NCI-H82 treated with DMSO at 0.1 percent for 48 hours (cell line): ENCODE measurements around the gene RSPRY1.

ENCODE experiments used
- DNase-seq: peaks from one replicate; lab custom pipeline; 2025; ENCODE audit not compliant: unreplicated experiment; lab: John Stamatoyannopoulos, UW

Gene RSPRY1

GRCh38 chr16:57152096-57153093, 33.7 kb upstream of the RSPRY1 start:
- DNase-seq: no peak

GRCh38 chr16:57153841-57154240, 32.3 kb upstream of the RSPRY1 start:
- no peak for DNase-seq

GRCh38 chr16:57155702-57156350, 30.3 kb upstream of the RSPRY1 start:
- no peak for DNase-seq

GRCh38 chr16:57156351-57156703, 29.8 kb upstream of the RSPRY1 start:
- no peak for DNase-seq

- DNase-seq: no peak
Observed at GRCh38 chr16:57157533-57157932, 28.6 kb upstream of the RSPRY1 start.

DNA sequence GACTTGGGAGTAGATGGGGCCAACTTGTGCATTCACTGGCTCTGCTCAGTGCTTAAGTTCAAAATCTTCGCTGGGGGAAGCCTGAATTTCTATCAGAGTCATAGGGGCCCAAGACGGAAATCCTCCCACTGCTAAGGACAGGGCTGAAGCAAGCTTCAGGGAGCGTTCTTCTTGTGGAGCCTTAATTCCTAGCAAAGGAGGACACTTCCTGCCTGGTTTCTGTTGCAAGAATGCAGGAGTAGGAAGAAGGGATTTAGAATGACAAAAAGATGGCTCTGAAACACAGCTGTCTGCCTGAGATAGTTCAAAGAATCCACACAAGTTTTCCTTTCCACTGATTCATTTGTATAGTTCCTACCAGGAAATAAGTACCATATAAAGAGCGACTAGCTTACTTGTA, 26.7 kb upstream of the RSPRY1 start:
- no peak for DNase-seq

- DNase-seq: no peak
Observed at GRCh38 chr16:57163842-57164241, 22.3 kb upstream of the RSPRY1 start.

- no peak for DNase-seq
Observed at GRCh38 chr16:57165483-57165882, 20.6 kb upstream of the RSPRY1 start.

GRCh38 chr16:57165938-57166337, 20.2 kb upstream of the RSPRY1 start:
- no peak for DNase-seq

- DNase-seq: no peak
Observed at GRCh38 chr16:57166451-57166850, 19.7 kb upstream of the RSPRY1 start.

DNA sequence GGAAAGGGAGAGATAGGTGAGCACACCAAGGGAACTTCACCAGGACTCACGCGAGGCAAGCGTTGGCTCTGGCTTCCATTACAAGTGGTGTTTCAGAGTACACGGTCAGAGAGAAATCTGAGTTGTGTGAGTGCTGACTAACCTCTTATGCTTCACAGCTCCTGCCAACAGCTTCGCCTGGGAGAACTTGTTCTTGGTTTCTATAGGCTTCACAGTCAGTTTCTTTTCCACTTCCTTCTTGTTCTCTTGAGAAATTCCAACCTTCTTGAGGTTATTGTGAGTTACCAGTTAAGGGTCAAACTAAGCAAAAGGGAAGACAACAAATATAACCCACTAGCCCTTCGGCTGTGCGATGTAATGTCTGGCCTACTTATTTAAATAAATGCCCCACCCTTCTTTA, 19.2 kb upstream of the RSPRY1 start:
- DNase-seq: no peak

DNA sequence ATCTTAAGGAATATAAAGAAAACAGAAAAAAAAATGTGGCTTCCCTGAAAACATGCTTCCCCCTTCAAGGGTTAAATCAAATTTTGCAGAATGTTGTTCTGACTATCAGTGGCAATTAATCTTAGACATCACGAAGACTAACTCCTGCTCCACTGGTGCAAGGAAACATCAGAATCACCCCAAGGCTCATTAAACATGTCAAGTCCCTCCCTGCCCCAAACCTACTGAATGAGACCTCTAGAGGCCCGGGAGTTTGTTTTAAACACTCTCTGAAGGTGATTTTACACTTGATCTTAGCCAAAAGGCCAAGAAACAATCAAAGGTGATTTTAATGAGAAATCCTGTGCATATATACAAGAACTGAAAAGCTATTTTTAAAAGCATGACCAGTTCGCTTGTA, 18.6 kb upstream of the RSPRY1 start:
- no peak for DNase-seq

GRCh38 chr16:57167953-57168352, 18.2 kb upstream of the RSPRY1 start:
- no peak for DNase-seq

- no peak for DNase-seq
Observed at GRCh38 chr16:57169327-57169726, 16.8 kb upstream of the RSPRY1 start.

DNA sequence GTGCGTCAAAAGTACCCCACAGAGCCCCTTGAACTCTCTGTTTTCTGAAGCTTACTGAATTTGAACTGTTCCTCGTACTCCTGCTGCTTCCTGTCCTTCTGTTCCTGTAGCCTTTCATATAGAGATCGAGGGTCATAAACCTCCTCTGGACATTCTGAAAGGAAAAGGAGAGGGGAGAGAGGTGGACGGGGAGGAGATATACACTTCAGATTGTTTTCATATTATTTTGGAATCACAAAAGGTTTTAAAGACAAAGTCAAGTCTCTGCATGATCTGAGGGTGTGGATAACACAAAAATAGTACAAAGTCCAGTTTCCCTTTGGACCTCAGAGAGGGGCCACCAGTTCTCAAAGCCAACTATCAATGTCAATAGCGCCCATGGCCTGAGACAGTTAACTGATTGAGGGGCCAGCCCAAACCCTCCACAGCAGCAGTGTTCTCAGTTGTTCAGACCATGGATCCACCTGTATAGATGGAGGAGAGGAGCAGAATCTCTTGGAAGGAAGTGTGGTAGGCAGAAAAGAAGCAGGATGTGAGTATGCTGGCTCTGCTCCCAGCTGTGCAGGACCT, 13.3 kb upstream of the RSPRY1 start:
- DNase-seq: no peak

GRCh38 chr16:57175896-57176295, 10.2 kb upstream of the RSPRY1 start:
- no peak for DNase-seq

DNA sequence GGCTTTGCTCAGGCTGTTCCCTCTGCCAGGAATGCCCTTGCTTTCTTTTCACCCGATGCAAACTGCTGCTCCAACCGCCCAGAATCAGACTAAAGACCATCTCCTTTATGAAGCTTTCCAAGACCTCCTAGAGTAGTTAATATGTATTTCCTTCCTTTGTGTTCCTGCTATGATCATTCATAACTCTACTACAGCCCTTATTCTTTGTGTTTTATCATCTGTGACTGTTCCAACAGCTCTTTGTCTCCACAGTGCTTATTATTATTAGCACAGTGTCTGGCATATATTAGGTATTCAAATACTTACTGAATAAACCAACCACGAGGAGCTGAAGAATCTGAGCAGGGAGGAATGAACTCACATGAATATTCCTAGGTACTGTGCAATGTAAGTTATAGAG, 7.9 kb upstream of the RSPRY1 start:
- DNase-seq: no peak

GRCh38 chr16:57178793-57179212, 7.3 kb upstream of the RSPRY1 start:
- DNase-seq: no peak

DNA sequence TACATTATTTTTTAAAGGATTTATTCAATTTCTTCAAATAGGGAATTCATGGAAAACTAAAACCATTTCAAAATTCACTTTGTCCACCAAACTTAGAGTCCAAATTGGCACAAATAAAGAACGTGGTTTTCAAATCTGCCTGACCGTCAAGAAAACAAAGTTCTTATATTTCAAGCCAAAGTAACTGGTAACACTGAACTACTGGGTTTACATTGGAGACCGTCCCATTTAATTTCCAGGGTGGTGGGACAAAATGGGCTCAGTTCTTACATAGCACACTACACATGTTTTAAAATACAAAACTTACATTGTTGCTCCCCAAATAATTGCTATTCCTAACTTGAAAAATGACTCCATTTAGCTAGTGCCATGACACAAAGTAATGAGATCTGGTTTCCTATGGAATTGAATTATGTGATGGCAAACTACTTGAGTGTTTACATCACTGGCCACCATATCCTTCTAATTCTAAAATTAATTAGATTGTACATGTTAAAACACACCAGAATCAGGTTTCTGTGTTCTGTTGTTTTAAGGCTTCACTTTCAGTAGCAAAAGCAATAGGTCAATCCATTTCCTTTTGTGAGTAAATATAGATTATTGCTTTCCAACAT, 6.8 kb upstream of the RSPRY1 start:
- DNase-seq: no peak

- no peak for DNase-seq
Observed at GRCh38 chr16:57184113-57184512, 2.0 kb upstream of the RSPRY1 start.

DNA sequence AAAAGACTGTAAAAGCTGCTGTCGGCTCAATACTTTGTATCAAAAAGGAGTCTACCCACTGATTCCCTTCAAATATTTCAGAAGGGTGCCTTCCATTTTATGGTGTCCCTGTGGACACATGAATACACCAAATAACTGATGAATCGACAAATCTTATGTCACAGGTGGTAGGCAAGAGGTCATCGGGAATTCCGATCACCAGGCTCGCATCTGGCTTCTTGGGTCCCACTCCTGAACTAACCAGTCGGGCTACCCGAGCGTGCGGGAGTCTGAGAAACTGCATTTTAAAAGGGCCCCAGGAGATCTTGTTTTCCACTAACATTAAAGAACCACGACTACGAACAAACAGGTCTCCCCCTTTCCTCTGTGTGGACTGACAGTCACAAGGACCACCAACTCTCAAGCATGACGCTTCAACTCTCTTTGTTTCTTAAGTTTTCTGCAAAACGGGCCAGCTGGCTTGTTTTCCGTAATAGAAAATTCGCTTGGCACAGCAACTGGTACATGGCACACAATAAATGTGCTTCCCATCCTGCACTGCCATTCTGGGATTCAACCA, 1.2 kb upstream of the RSPRY1 start:
- no peak for DNase-seq
